ENCODE data around the gene WWC2. TPM values are rescaled to one million over a fixed set of nuclear protein-coding genes. Genes with fewer than 3 reads are reported as not detected.

WWC2 gene
- total RNA-seq, 1 experiment from 2014 or later = 82.8 TPM

DNA sequence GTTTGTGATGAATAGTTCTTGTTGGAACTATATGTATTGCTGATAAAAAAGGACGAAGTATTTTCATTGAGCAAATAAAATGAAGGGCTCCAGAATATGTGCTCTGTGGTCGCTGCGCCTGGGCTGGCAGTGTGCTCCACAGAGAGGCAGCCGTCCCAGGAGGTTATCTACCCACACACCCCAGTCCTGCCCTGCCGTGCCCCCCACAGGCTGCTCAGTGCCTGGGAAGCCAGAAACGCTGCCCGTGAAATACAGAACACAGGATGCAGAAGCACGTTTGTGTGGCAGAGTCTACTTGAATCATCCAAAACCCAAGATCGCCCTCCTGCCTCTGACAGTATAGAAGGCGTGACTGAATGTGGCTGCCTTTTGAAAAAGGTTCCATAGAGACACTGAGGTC is 219.6 kb downstream of the WWC2 start:
- BruUV-seq (replicated peaks) = no TSS peak
- Histone ChIP-seq H3K4me1 (ENCODE audit: insufficient read depth, low read length, poor library complexity, severe bottlenecking) (no peaks in the 10 kb centered on the region), H3K27ac (ENCODE audit: low read depth, low read length, poor library complexity, severe bottlenecking) (no peak overlapping the region), H3K27me3 (replicated peaks; ENCODE audit: insufficient read depth, low read depth, low read length, poor library complexity) (no peaks in the 10 kb centered on the region), H3K36me3 (ENCODE audit: insufficient read depth, low read length, poor library complexity, severe bottlenecking) (peaks cover 16% of the 10 kb centered on the region), H3K4me3 (ENCODE audit: low read depth, low read length, poor library complexity, severe bottlenecking) (no peak overlapping the region), H3K9me3 (ENCODE audit: low read depth, low read length, poor library complexity, severe bottlenecking) (no peaks in the 10 kb centered on the region)
- POLR2A ChIA-PET (ENCODE audit: low non-redundant PET) = no interaction called here
- DNase-seq (ENCODE audit: low spot score) = no peak
- TF ChIP-seq EZH2 (IDR thresholded peaks at IDR 0.05; ENCODE audit: borderline replicate concordance, low read depth, low read length, poor library complexity, severe bottlenecking) = no peak
- intact Hi-C loops (cut with micrococcal nuclease; ENCODE audit: unreplicated experiment) = no loop called here
- CTCF ChIA-PET = no interaction called here

DNA sequence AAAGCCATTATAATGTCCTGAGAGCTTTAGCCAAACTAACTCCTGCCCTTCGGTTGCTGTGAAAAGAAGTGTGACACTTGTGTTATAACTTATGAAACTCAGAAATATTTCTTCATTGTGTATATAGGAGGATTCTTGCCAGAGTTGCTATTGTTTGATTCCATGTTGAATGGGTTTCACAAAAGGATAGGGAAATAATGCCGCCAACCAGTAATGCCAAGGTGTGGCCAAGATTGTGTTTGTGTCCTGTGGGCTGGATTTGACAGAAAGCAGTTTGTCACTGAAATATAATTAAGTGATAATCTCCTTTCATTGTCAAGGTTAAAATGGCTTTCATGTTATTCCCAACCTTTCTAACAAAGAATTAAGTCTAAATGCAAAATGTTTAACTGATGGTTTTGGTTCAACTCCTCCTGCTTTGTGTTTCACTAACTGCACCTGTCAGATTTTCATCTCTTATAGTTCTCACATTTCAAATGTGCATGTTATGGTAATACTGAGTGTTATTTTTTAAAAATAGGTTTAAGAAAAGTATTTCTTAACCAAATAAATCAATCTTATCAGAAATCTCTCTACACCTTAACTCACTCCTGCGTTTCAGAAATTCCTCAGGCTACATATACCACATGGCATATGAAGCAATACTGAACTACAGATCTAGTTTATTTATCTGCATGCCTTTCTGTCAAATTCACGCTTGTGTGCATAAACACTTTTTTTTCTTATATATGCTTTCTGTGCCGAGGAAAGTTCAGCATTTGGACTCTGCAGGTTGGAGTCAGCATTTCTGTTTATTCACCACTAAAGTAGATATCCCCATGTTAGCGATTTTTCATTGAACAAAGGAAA is 221.4 kb downstream of the WWC2 start, which contains the start of gene CLDN22:
CLDN22 (minus strand) TSS at position 66 of the 849 bp plus-strand sequence; CDS start at position 8, 58 bp downstream.
- TF ChIP-seq, protein P1, sequence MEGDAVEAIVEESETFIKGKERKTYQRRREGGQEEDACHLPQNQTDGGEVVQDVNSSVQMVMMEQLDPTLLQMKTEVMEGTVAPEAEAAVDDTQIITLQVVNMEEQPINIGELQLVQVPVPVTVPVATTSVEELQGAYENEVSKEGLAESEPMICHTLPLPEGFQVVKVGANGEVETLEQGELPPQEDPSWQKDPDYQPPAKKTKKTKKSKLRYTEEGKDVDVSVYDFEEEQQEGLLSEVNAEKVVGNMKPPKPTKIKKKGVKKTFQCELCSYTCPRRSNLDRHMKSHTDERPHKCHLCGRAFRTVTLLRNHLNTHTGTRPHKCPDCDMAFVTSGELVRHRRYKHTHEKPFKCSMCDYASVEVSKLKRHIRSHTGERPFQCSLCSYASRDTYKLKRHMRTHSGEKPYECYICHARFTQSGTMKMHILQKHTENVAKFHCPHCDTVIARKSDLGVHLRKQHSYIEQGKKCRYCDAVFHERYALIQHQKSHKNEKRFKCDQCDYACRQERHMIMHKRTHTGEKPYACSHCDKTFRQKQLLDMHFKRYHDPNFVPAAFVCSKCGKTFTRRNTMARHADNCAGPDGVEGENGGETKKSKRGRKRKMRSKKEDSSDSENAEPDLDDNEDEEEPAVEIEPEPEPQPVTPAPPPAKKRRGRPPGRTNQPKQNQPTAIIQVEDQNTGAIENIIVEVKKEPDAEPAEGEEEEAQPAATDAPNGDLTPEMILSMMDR (conservative IDR thresholded peaks at IDR 0.05; ENCODE audit: low read depth, low read length) = no peak
- no peak for TF ChIP-seq EZH2 (IDR thresholded peaks at IDR 0.05; ENCODE audit: borderline replicate concordance, low read depth, low read length, poor library complexity, severe bottlenecking)
- ChIA-PET POLR2A (ENCODE audit: low non-redundant PET) (no interaction called here), CTCF (no interaction called here)
- no peak for DNase-seq (ENCODE audit: low spot score)
- intact Hi-C loops (cut with micrococcal nuclease; ENCODE audit: unreplicated experiment) = no loop called here
- Histone ChIP-seq H3K27me3 (replicated peaks; ENCODE audit: insufficient read depth, low read depth, low read length, poor library complexity) (no peaks in the 10 kb centered on the region), H3K4me1 (ENCODE audit: insufficient read depth, low read length, poor library complexity, severe bottlenecking) (no peaks in the 10 kb centered on the region), H3K9me3 (ENCODE audit: low read depth, low read length, poor library complexity, severe bottlenecking) (no peaks in the 10 kb centered on the region), H3K27ac (ENCODE audit: low read depth, low read length, poor library complexity, severe bottlenecking) (no peak within 1 kb of the TSS), H3K36me3 (ENCODE audit: insufficient read depth, low read length, poor library complexity, severe bottlenecking) (peaks cover 12% of the 10 kb centered on the region), H3K4me3 (ENCODE audit: low read depth, low read length, poor library complexity, severe bottlenecking) (no peak within 1 kb of the TSS)
- no TSS peak for BruUV-seq (replicated peaks)

DNA sequence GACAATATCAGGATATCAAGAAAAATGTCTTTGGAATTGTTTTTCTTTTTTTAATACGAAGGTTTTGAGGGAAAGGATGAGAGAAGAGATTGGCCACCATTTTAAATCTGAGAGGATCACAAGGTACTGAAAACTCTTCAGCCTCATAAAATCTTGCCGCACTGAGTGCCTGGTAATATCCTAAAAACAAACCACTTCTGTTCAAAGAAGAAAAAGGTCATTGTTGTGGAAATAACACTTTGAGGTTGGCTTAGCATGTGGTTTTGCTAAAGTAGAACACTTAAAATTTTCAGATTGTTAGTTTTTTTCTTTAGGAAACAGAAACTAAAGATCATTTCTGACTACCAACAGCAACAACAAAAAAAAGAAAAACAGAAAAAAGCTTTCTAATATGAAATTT is 222.0 kb downstream of the WWC2 start:
- peaks cover 9% of the 10 kb centered on the region for H3K36me3 ChIP-seq (ENCODE audit: insufficient read depth, low read length, poor library complexity, severe bottlenecking)
- CTCF ChIA-PET = no interaction called here
- BruUV-seq (replicated peaks) = no TSS peak

More for the DNA sequence above, 222.0 kb downstream of the WWC2 start:
- POLR2A ChIA-PET (ENCODE audit: low non-redundant PET) = no interaction called here
- H3K9me3 ChIP-seq (ENCODE audit: low read depth, low read length, poor library complexity, severe bottlenecking) = peaks cover under 1% of the 10 kb centered on the region
- no peak overlapping the region for H3K4me3 ChIP-seq (ENCODE audit: low read depth, low read length, poor library complexity, severe bottlenecking)
- TF ChIP-seq, protein P1 (conservative IDR thresholded peaks at IDR 0.05; ENCODE audit: low read depth, low read length) = no peak
- no peak for TF ChIP-seq EZH2 (IDR thresholded peaks at IDR 0.05; ENCODE audit: borderline replicate concordance, low read depth, low read length, poor library complexity, severe bottlenecking)
- H3K4me1 ChIP-seq (ENCODE audit: insufficient read depth, low read length, poor library complexity, severe bottlenecking) = no peaks in the 10 kb centered on the region
- intact Hi-C loops (cut with micrococcal nuclease; ENCODE audit: unreplicated experiment) = no loop called here
- no peaks in the 10 kb centered on the region for H3K27me3 ChIP-seq (replicated peaks; ENCODE audit: insufficient read depth, low read depth, low read length, poor library complexity)
- H3K27ac ChIP-seq (ENCODE audit: low read depth, low read length, poor library complexity, severe bottlenecking) = no peak overlapping the region
- no peak for DNase-seq (ENCODE audit: low spot score)
